ENCODE measurements around the gene ADAT1.

Gene ADAT1

GRCh38 chr16:75640598-75640997 is 17.5 kb upstream of the ADAT1 start:
- H3K36me3 ChIP-seq: peaks cover 56 to 91% (median 72%) of the 10 kb centered on the region in 3 donors
- peaks cover 0 to 17% (median 7%) of the 10 kb centered on the region in 4 donors for H3K4me1 ChIP-seq
- no peak for DNase-seq
- no peak overlapping the region for H3K4me3 ChIP-seq
- no peak for TF ChIP-seq CTCF (IDR thresholded peaks at IDR 0.05)
- intact Hi-C loops (cut with DNase I; ENCODE audit: low total_unique reads): no loop called here
- H3K27me3 ChIP-seq: no peaks in the 10 kb centered on the region
- H3K9me3 ChIP-seq: no peaks in the 10 kb centered on the region
- no peak overlapping the region for H3K27ac ChIP-seq

GRCh38 chr16:75635036-75635435 is 12.0 kb upstream of the ADAT1 start:
- H3K27ac ChIP-seq: no peak overlapping the region
- DNase-seq: no peak
- H3K36me3 ChIP-seq: peaks cover 92 to 98% (median 94%) of the 10 kb centered on the region in 3 donors
- no peak for TF ChIP-seq CTCF (IDR thresholded peaks at IDR 0.05)
- no peaks in the 10 kb centered on the region for H3K9me3 ChIP-seq
- H3K4me1 ChIP-seq: no peaks in the 10 kb centered on the region
- intact Hi-C loops (cut with DNase I; ENCODE audit: low total_unique reads): no loop called here
- no peaks in the 10 kb centered on the region for H3K27me3 ChIP-seq
- H3K4me3 ChIP-seq: no peak overlapping the region

- Histone ChIP-seq H3K4me1 (no peaks in the 10 kb centered on the region), H3K27ac (no peak overlapping the region), H3K27me3 (no peaks in the 10 kb centered on the region), H3K36me3 (peaks cover 92 to 98% (median 96%) of the 10 kb centered on the region in 3 donors), H3K9me3 (no peaks in the 10 kb centered on the region), H3K4me3 (no peak overlapping the region)
- intact Hi-C loops (cut with DNase I; ENCODE audit: low total_unique reads): no loop called here
- no peak for DNase-seq
- no peak for TF ChIP-seq CTCF (IDR thresholded peaks at IDR 0.05)
Observed at GRCh38 chr16:75632857-75633256, 9.8 kb upstream of the ADAT1 start.

- Histone ChIP-seq H3K4me3 (no peak overlapping the region), H3K27ac (no peak overlapping the region), H3K27me3 (no peaks in the 10 kb centered on the region), H3K36me3 (peaks cover 84 to 98% (median 91%) of the 10 kb centered on the region in 3 donors), H3K4me1 (no peaks in the 10 kb centered on the region), H3K9me3 (no peaks in the 10 kb centered on the region)
- DNase-seq: no peak
- TF ChIP-seq CTCF (IDR thresholded peaks at IDR 0.05): no peak
- intact Hi-C loops (cut with DNase I; ENCODE audit: low total_unique reads): no loop called here
Observed at GRCh38 chr16:75630052-75630451, 7.0 kb upstream of the ADAT1 start.

GRCh38 chr16:75629132-75629531 is 6.1 kb upstream of the ADAT1 start:
- Histone ChIP-seq H3K4me3 (no peak overlapping the region), H3K4me1 (no peaks in the 10 kb centered on the region), H3K9me3 (no peaks in the 10 kb centered on the region), H3K27ac (no peak overlapping the region), H3K27me3 (no peaks in the 10 kb centered on the region), H3K36me3 (peaks cover 75 to 89% (median 82%) of the 10 kb centered on the region in 3 donors)
- no peak for TF ChIP-seq CTCF (IDR thresholded peaks at IDR 0.05)
- intact Hi-C loops (cut with DNase I; ENCODE audit: low total_unique reads): loop anchor here (10.0 kb wide), 1 partner anchor 136 kb away; no protein-coding TSS in a partner anchor
- no peak for DNase-seq

GRCh38 chr16:75628351-75628750 is 5.3 kb upstream of the ADAT1 start:
- intact Hi-C loops (cut with DNase I; ENCODE audit: low total_unique reads): loop anchor here (10.0 kb wide), 1 partner anchor 136 kb away; no protein-coding TSS in a partner anchor
- DNase-seq: no peak
- Histone ChIP-seq H3K36me3 (peaks cover 67 to 81% (median 74%) of the 10 kb centered on the region in 3 donors), H3K4me3 (no peak overlapping the region), H3K27ac (no peak overlapping the region), H3K4me1 (peaks cover 0 to 3% (median 0%) of the 10 kb centered on the region in 4 donors), H3K9me3 (no peaks in the 10 kb centered on the region), H3K27me3 (no peaks in the 10 kb centered on the region)
- no peak for TF ChIP-seq CTCF (IDR thresholded peaks at IDR 0.05)

Data from tibial artery (tissue), 4 donors.